MCF 10A (cell line): ENCODE measurements around the gene PTPRK. TPM values are rescaled to one million over a fixed set of nuclear protein-coding genes. Genes with fewer than 3 reads are reported as not detected.
A peak's percentile ranks its signal among the peaks of the same experiment; 100 is the strongest.

Source experiments
- BruUV-seq: library from RNA; stranded (reverse); fragments of 400-500 nt; replicated peaks from 2 replicates; lab custom pipeline; 2021; lab: Mats Ljungman, UMichigan
- CTCF ChIA-PET: fragments of 300-600 bp; sonication (Branson Sonifier 250); formaldehyde crosslinking; extraction: SDS; loops from one replicate; lab custom pipeline; 2021; ENCODE audit warnings: antibody characterized with exemption, inconsistent platforms; lab: Yijun Ruan, JAX
- POLR2A ChIA-PET: fragments of 300-600, 350-650 bp; sonication (Branson Sonifier 250); formaldehyde crosslinking; extraction: SDS; loops from one replicate; lab custom pipeline; 2020; ENCODE audit warnings: antibody characterized with exemption, inconsistent platforms; lab: Yijun Ruan, JAX
- DNase-seq: peaks from one replicate; pipeline ENCODE4 v3.0.0-alpha.2; 2018; ENCODE audit not compliant: unreplicated experiment
- H3K27ac Mint-ChIP-seq: one replicate; pipeline ENCODE4 v1.8.0; 2022; ENCODE audit warnings: mild to moderate bottlenecking, low read depth, mixed read lengths; ENCODE audit not compliant: unreplicated experiment
- H3K27me3 Mint-ChIP-seq: one replicate; pipeline ENCODE4 v1.8.0; 2022; ENCODE audit warnings: mixed read lengths; ENCODE audit not compliant: insufficient read depth, unreplicated experiment
- H3K36me3 Mint-ChIP-seq: one replicate; pipeline ENCODE4 v1.8.0; 2022; ENCODE audit warnings: mild to moderate bottlenecking, moderate library complexity, mixed read lengths; ENCODE audit not compliant: insufficient read depth, unreplicated experiment
- H3K4me1 Mint-ChIP-seq: one replicate; pipeline ENCODE4 v1.8.0; 2022; ENCODE audit warnings: mixed read lengths; ENCODE audit not compliant: insufficient read depth, unreplicated experiment
- H3K4me3 Mint-ChIP-seq: one replicate; pipeline ENCODE4 v1.8.0; 2022; ENCODE audit warnings: mild to moderate bottlenecking, moderate library complexity, mixed read lengths; ENCODE audit not compliant: unreplicated experiment
- H3K9me3 Mint-ChIP-seq: one replicate; pipeline ENCODE4 v1.8.0; 2022; ENCODE audit warnings: mixed read lengths; ENCODE audit not compliant: unreplicated experiment
- intact Hi-C: fragments of 100-400 bp; cut with micrococcal nuclease; formaldehyde crosslinking; loops from 2 replicates; pipeline ENCODE4 v1.14.1; 2022
- total RNA-seq: library from RNA; stranded (reverse); gene quantifications from 2 replicates; pipeline ENCODE4 v1.2.3, GENCODE V29; 2022
- TF ChIP-seq, protein P1 (sequence below): fragments of 200-600 bp; IDR thresholded peaks from one replicate; pipeline ENCODE4 v1.8.0; 2022; ENCODE audit warnings: antibody characterized with exemption, mild to moderate bottlenecking; ENCODE audit not compliant: unreplicated experiment

The PTPRK gene
- total RNA-seq, 1 experiment from 2014 or later, result 50.2 TPM

DNA sequence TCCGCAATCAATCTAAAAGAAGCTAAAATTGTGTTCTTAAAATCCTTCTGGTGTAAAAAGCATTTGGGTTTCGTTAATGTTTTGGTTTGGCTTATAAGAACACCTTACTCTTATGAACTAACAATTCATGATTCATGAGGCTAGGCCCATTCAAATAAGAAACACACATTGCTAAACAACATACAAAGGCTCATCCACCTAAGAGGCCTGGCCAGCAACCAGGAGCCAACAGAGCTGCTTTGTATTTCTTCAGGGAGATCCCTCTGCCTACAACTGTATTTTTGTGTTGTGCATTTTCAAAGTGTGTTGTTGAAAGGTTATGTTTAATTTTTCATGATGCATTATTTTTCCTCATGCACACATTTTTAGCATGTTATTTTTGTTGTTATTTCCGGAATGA lies 98.6 kb downstream of the PTPRK start:
- DNase-seq, result peak; percentile 18
- peaks cover 8% of the 10 kb centered on the region for H3K9me3 Mint-ChIP-seq
- BruUV-seq, result no TSS peak
- TF ChIP-seq, protein P1, sequence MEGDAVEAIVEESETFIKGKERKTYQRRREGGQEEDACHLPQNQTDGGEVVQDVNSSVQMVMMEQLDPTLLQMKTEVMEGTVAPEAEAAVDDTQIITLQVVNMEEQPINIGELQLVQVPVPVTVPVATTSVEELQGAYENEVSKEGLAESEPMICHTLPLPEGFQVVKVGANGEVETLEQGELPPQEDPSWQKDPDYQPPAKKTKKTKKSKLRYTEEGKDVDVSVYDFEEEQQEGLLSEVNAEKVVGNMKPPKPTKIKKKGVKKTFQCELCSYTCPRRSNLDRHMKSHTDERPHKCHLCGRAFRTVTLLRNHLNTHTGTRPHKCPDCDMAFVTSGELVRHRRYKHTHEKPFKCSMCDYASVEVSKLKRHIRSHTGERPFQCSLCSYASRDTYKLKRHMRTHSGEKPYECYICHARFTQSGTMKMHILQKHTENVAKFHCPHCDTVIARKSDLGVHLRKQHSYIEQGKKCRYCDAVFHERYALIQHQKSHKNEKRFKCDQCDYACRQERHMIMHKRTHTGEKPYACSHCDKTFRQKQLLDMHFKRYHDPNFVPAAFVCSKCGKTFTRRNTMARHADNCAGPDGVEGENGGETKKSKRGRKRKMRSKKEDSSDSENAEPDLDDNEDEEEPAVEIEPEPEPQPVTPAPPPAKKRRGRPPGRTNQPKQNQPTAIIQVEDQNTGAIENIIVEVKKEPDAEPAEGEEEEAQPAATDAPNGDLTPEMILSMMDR, result no peak
- H3K27ac Mint-ChIP-seq, result no peak overlapping the region
- ChIA-PET CTCF (no interaction called here), POLR2A (interaction anchor here (0.9 kb wide), 2 partner anchors 14 to 54 kb away, joined by 3 to 4 read pairs; no protein-coding TSS in a partner anchor)
- H3K4me3 Mint-ChIP-seq, result no peak overlapping the region
- H3K4me1 Mint-ChIP-seq, result peaks cover 19% of the 10 kb centered on the region
- H3K36me3 Mint-ChIP-seq, result no peaks in the 10 kb centered on the region
- no peaks in the 10 kb centered on the region for H3K27me3 Mint-ChIP-seq
- intact Hi-C loops, result no loop called here

DNA sequence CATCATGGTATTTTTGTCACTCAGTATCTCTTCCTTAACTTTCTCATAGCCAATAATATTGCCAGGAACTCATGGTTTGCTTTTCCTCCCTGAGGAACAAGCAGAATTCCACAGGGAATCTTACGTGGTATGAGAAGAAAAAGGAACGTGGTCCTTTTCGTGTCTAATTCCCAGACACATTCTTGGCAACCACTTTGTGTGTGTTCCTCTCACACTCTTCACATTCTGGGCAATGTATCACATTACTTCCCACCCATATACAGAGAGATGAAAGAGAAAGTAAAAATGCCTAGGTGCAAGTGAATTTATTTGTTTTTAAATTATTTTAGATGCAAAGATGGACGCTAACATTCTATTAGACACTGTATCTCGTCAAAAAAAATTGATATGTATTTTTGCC lies 102.7 kb downstream of the PTPRK start:
- H3K36me3 Mint-ChIP-seq, result no peaks in the 10 kb centered on the region
- H3K4me1 Mint-ChIP-seq, result peaks cover 28% of the 10 kb centered on the region
- intact Hi-C loops, result no loop called here
- H3K9me3 Mint-ChIP-seq, result peaks cover 8% of the 10 kb centered on the region
- TF ChIP-seq, protein P1, result no peak
- H3K27ac Mint-ChIP-seq, result no peak overlapping the region
- ChIA-PET POLR2A (no interaction called here), CTCF (no interaction called here)
- no peaks in the 10 kb centered on the region for H3K27me3 Mint-ChIP-seq
- no peak for DNase-seq
- BruUV-seq, result no TSS peak
- no peak overlapping the region for H3K4me3 Mint-ChIP-seq

DNA sequence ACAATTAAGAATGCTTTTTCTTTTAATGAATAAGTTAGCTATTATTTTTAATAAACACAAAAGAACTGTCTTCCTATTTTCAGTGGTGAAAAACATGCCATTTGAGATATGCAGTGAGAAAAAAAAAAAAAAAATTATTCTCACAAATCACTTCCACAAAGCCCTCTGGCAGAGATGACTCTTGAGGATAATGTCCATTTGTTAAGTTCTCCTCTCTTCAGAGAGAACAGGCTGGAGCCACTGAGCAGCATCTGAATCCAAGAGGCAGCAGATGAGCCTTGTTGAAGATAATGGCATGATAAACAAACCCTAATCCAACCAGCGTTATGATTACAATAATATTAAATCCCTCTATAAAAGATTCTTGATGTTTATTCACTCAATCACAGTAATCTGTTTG lies 105.0 kb downstream of the PTPRK start:
- TF ChIP-seq, protein P1, result no peak
- Mint-ChIP-seq H3K9me3 (peaks cover 8% of the 10 kb centered on the region), H3K36me3 (peaks cover 7% of the 10 kb centered on the region), H3K4me1 (peaks cover 10% of the 10 kb centered on the region), H3K27me3 (no peaks in the 10 kb centered on the region), H3K27ac (no peak overlapping the region), H3K4me3 (no peak overlapping the region)
- no TSS peak for BruUV-seq
- no peak for DNase-seq
- intact Hi-C loops, result no loop called here
- CTCF ChIA-PET, result interaction anchor here (0.7 to 0.8 kb wide), 2 partner anchors 16 to 324 kb away, joined by 3 to 4 read pairs; no protein-coding TSS in a partner anchor
- POLR2A ChIA-PET, result no interaction called here

DNA sequence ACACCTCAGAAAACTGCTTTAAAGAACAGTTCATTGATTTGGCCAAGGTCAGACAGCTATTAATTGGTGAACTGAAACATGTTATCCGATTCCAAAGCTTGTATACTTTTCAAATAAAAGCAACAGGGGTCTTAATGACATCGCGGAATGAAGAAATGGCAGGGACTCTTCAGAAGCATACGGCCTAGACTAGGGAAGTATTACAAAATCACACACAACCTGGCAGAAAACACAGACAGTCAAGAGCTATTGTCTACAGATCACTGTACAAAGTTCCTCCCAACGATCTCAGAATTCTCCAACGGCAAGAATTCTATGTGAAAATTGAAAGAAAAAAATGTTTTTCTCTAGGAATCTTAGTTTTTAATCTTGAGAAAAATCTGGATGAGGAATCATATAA lies 105.5 kb downstream of the PTPRK start:
- BruUV-seq, result no TSS peak
- Mint-ChIP-seq H3K4me3 (no peak overlapping the region), H3K9me3 (peaks cover 8% of the 10 kb centered on the region), H3K27ac (no peak overlapping the region), H3K27me3 (no peaks in the 10 kb centered on the region), H3K36me3 (peaks cover 7% of the 10 kb centered on the region), H3K4me1 (peaks cover 10% of the 10 kb centered on the region)
- ChIA-PET CTCF (interaction anchor here (0.5 to 0.8 kb wide), 3 partner anchors 16 to 564 kb away, joined by 3 to 4 read pairs (median 3); no protein-coding TSS in a partner anchor), POLR2A (no interaction called here)
- no peak for DNase-seq
- TF ChIP-seq, protein P1, result no peak
- intact Hi-C loops, result no loop called here
